HG03558 (cell line): ENCODE results near the gene KIAA1191.
"Not testable (repeated sequence)": the region's sequence is repeated elsewhere in the genome, so short reads cannot be mapped to it uniquely, and the experiment has no call there.

Experiments
- ATAC-seq: cut with Tn5 transposase; IDR thresholded peaks from one replicate; pipeline ENCODE4 v1.9.1; 2021; ENCODE audit warnings: moderate number of reproducible peaks; ENCODE audit not compliant: unreplicated experiment; ENCODE audit errors: extremely low read depth

The KIAA1191 gene, protein sequence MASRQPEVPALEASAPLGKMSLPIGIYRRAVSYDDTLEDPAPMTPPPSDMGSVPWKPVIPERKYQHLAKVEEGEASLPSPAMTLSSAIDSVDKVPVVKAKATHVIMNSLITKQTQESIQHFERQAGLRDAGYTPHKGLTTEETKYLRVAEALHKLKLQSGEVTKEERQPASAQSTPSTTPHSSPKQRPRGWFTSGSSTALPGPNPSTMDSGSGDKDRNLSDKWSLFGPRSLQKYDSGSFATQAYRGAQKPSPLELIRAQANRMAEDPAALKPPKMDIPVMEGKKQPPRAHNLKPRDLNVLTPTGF

DNA sequence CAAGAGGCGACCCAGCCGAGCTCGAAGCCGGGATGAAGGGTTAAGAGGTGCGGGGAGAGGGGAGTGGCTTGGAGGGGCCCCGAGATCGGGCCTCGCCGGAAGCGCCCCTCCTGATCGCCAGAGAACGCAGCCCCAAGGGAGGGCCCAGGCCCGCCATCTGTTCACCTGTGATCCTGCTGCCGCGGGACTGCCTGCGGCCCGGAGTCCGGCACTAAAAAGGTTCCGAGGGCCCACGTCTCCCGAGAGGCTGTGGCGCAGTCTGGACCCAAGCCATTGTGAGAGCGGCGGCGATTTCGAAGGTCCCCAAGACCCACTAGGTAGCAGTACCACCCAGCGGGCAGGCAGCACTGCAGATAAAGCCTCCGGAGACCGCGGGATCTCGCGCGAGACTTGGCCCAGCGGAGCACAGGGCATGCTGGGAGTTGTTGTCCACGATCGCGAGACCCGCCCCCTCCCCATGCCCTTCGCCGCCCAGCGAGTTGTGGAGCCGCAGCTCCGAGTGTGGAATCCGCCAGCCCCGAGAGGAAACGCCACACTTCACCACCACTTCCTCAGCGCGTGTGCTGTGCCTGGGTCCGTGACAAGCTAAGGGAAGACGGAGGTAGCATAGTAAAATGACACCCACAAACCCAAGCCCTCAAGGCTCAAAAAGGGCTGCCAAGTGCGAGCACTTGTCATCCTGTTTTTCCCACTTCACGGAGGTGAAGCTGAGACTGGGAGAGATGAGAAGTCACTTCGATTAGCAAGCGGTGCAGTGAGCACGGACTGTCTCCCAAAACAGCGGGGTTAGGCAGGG lies at the start of gene KIAA1191:
TSS of gene KIAA1191 (minus strand) at position 328 of the 796 bp plus-strand sequence. CDS start 2,256 bp downstream, outside the sequence.
- peak; percentile 68 for ATAC-seq

DNA sequence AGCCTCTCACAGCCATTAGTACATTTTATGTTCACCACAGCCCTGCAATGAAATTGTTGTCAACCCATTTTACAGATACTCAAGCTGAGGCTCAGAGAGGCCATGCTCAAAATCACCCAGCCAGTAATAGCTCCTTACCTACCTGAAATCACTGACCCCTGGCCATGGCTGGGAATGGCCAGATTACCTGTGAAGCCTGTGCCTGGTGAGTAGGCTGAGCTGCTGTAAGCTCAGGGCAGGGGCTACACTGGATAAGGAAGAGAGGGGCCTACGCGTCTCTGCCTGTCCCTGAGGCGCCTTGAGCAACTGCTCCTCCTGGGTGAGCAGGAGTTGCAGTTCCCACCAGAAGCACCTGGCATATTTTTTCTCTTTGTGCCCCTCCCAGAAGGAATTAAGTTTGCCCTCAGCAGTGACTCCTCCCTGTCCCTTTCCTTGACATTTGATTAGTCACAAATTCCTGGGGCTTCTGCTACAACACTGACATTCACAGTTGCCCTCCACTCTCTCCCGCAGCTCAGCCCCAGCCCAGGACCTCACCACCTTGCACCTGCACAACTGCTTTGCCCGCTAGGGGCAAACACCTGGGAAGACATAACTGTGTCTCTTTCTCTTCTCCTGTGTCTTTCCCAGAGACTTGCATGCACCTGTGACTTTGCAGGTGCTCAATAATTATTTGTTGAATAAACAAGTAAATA lies 49.1 kb upstream of the KIAA1191 start:
- ATAC-seq = no peak

DNA sequence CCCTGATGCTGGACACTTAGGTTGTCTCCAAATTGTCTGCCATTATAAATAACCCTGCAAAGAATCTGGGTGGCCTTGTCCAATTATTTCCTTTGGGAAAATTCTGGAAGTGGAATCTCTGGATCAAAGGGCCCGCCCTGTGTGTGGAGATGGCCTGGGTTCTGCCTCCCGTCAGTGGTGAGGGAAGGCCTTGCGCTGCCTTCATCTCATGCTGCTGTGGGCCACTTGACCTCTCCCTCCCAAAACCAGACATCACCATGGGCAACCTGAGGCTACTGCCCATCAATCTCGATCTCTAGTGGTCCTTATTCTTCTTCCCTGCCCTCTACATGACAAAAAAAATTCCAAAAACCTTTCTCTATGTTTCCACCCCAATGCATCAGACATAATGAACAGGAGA lies 48.2 kb upstream of the KIAA1191 start:
- no peak for ATAC-seq

DNA sequence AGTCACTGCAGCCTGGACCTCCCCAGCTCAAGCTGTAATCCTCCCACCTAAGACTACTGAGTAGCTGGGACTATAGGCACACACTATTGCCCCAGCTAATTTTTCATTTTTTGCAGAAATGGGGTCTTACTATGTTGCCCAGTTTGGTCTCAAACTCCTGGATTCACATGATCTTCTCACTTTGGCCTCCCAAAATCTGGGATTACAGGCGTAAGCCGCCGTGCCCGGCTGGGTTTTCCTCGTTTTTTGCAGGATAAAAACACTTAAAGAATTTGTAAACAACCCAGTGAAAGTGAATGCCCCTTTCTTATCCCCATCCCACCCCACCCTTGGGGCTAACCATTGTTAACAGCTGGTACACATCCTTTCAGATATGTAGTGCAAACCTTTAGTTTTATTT lies 47.0 kb upstream of the KIAA1191 start:
- no peak for ATAC-seq

DNA sequence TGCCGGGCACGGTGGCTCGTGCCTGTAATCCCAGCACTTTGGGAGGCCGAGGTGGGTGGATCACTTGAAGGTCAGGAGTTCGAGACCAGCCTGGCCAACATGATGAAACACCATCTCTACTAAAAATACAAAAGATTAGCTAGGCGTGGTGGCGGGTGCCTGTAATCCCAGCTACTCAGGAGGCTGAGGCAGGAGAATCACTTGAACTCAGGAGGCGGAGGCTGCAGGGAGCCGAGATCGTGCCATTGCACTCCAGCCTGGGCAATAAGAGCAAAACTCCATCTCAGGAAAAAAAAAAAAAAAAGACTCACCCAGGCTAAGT lies 46.6 kb upstream of the KIAA1191 start:
- not testable (repeated sequence) for ATAC-seq

DNA sequence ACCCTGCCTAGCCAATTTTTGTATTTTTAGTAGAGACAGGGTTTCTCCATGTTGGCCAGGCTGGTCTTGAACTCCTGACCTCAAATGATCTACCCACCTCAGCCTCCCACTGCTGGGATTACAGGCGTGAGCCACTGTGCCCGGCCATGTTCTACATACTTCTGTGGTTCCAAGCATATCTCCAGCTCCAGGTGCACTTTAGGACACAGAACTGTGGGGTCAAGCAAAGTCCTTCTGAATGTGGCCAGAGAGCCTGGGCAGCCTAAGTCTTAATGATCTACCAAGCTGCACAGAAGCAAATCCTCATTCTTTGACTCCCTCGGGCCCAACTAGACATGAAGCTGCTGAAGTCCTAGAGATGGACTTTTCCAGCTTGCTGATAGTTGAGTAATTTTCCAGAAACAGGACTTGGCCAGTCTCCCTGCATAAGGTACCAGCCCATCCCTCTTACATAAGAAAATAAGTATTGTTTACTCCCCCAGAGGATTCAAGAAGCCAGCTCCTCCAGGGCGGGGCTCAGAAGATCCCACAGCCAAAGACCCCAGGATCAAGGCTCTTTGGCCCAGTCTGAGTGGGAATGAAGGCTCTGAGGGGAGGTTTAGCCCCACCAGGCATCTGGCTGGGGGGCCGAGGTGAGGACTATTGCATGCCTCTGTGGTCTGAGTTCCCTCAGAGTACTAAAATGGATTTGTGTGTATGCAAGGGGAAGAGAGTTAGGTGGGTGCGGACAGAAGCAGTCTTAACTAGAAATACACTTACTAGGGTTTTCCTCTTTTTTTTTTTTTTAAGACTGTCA lies 46.1 kb upstream of the KIAA1191 start:
- ATAC-seq = no peak

DNA sequence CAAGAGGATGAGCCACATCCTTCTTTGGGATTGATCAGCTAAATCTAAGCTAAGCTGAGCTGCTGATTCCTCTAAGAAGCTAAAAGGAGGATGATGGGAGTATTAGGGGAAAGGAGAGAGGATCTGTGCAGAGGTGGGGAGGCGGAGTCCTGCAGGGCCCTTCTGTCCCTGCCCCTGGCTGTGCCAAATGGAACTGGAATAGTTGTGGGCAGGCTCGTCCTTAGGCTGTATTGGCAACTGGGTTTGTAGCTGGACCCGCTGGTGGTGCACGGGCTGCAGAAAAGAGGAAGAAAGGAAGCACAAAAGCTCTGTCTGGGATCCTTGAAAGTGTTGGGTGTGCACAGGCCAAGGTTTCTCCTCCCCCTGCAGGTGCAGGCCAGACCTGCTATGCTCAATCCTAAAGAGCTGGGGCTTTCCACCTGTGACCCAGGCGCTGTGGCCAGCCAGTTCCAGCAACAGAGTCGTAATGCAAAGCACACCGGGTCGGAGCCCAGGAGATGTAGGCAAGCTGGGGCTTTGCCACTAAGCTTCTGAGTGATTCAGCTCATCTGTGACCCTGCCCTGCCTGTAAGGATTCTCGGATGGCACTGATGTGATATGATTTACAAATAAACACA lies 45.0 kb upstream of the KIAA1191 start:
- no peak for ATAC-seq

DNA sequence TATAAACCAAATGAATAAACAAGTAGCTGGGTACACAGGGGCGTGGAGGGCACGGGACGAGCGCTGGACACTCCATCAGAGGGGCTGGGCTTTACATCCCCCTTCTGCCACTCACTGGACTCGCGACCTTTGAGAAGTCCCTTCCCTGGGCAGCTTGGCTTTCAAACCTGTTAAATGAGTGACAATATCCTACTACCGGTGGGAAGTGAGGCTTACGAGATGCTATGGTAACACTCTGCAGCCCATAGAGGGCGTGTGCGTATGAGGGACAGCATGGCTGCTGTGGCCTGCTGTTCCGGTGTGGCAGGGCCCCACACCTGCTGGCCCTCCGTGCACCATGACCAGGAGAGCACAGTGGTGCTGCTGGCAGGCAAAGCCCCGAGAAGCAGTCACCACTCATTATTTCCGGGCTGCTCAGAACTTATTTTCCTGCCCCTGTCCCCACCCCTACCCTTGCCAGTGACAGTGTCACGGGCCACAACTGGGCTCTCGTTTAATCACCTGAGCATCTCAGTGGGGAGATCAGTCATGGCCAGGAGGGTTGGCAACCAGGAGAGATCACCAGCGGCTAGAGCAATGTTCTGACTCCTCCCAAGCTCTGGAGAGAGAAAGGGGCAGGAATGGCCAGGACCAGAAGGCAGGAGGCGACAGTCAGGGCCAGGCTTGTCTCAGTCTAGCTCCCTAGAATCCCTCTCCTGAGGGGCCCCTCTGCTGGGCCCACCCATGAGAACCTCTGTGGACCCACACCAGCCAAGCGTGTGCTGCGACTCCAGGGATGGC lies 44.3 kb upstream of the KIAA1191 start:
- ATAC-seq = no peak

DNA sequence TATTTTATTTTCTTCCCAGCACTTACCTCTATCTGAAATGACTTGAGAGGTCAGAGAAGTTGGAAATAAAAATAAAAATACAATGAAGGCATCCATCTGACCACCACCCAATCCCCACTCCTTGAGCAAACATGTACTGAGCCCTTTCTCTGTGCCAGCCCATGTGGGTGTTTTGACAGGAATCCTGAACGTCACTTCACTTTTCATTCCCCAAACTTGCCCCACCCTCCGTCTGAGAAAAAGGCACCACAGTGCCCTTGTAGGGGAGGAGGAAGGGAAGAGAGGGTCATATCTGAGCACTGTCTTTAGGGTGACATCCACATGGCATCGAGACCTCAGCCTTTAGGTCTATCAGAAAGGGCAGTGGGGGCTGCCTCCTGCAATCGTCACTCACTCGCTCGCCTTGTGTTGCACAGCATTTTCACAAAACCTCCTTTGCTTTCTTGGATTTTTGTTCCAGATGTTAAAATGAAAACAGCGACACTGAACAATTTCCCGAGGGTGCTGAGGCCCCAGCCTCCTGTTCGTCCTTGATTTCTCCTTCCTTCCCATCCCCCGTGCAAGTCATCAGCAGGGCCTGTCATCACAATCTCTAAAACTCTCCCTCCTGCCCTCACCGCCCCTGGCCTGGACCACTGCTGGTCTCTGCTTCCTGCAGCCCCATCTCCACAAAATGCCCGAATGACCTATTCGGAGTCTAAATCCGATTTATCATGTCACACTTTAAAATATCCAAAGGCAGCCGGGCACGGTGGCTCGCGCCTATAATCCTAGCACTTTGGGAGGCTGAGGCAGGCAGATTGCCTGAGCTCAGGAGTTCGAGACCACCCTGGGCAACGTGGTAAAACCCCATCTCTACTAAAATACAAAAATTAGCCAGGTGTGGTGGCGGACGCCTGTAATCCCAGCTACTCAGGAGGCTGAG lies 40.0 kb upstream of the KIAA1191 start:
- ATAC-seq = no peak

DNA sequence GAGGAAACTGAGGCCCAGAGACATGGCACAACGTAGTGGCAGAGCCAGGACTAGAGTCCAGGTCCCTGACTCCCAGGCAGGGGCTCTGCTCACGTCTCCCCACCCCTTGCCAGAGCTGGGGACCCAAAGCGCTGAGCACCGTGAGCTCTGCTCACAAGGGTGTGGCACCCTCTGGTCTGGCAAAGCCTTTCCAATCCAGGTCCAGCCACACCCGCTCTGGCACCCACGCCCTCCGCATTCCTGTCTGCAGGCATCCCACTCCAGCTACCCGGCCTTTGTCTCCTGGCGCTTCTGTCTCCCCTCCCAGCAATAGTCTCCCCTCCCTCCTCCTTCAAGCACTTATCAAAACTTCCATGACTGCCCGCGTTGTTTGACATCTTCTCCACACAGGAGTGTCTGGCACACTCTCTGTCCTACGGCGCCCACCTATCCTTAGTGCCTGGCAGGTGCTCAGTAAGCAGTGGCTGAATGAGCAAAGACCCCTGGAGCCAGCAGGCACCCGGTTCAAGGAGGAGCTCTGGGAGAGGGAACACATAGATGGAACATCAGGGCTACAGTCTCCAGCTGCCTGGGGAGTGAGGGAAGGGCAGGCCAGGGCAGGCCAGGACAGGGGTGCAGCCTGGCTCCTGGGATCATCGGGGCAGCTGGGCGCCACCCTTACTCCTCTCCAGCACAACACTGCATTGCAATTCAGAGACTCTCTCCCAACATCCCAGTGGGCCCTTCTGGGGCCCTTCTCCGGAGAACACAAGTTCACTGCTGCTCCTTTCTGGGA lies 39.0 kb upstream of the KIAA1191 start:
- ATAC-seq = no peak

DNA sequence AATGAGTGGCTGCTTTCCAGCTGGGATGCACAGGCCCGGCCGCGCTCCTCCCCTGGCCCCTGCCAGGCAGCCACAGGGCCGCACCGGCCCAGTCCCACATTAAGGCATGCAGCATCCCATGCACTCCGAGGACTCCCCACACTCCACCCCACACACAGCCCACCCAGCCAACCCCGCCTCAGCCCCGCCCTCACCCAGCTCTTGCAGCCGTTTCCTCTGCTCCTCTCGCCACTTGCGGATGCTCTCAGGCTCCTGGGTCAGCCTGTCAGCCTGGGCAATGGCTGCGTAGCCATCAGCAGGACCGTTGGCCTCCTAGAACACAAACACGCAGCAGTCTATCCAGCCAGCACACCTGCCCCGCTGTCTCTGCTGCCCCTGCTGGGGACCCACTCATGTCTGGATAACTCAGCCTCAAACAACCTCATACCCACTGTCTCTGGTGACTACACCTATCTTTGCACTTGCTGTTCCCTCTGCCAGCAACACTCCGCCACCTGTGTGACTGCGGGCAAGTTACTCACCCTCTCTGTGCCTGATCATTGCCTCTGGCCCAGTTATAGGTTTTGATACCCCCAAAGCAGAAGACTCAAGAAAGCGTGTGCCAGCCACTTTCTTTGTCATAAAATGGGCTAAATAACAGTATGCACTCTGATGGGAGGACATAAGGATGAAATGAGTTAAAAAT lies 36.3 kb upstream of the KIAA1191 start:
- no peak for ATAC-seq

DNA sequence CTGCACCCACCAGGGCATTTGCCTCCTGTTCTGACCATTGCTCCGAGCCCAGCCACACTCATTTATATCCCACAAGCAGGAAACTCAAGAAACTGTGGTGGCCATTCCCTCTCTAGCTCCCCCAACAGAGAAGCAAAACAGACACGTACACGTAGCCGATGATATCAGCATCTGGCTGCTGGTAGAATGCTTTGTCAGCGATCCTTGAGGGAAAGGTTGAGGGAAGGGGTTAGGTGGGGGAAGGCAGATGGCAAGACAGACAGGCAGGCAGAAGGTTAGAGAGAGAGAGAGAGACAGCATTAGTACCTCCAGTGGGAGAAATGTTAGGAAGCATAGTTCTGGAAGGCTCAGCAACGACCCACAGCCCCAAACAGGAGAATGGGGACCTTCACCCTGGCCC lies 34.8 kb upstream of the KIAA1191 start:
- ATAC-seq = no peak

DNA sequence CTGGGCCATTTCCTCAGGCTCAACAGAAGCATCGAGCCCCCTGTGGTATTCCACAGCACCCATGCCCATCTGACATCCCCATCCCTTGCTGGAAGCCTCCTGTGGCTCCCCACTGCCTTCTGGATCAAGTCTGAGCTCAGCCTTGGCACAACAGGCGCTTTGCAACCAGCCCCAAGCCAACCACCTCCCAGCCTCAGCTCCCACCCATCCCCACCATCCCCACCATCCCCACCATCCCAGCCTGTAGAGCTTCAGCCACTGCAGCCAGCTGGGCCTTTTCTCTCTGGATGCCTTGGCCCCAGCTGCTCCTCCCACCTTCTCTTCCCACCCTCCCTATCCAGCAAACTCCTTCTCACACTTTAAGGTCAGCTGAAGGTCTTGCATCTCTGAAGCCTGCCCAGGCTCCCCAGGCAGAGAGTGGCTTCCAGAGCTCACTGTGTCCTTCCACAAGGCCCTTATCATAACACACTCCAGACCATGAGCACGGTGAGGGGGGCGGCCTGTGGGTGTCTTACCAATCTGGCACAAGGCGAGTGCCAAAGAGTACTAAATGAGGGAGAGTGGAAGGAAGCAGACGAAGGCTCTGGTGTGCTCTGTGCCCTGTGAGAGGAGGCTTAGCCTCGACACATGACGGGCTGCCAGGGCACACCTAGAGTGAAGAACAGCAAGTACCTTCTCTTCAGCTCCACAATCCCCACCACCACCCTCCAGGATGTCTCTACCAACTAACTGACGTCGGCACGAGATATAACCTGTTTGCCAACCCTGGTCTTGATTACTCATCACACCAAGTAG lies 33.5 kb upstream of the KIAA1191 start:
- no peak for ATAC-seq

DNA sequence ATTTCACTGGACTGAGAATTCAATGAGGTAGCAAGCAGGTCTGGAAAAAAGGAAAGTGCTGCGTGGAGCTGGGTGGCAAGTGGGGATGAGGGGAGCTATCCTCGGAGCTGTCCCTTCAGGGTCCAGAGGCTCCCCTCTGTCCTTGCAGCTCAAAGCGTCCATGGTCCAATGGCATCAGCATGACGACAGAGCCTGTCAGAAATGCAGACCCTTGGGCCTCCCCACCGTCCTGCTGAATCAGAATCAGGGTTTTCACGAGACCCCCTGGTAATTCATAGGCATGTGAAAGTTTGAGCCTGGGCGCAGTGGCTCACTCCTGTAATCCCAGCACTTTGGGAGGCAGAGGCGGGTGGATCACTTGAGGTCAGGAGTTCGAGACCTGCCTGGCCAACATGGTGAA lies 32.5 kb upstream of the KIAA1191 start:
- ATAC-seq = no peak

DNA sequence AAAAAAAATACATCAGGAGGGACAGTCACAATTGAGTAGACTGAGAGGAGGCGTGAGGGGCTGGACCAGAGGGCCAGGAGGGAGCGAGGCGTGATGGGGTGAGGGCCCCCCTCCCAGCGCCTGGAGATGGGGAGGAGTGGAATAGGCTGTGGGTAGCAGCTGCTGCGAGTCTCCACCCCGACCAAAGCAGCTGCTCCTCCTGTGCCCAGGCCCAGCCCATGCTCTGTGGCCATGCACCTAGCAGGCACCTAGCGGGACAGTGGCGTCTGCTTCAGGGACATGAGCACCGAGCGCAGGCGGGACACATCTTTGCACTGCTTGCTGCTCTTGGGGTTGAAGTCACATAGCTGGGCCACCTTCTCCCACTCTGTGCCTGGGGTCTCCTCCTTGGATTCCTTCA lies 31.0 kb upstream of the KIAA1191 start:
- ATAC-seq = no peak

DNA sequence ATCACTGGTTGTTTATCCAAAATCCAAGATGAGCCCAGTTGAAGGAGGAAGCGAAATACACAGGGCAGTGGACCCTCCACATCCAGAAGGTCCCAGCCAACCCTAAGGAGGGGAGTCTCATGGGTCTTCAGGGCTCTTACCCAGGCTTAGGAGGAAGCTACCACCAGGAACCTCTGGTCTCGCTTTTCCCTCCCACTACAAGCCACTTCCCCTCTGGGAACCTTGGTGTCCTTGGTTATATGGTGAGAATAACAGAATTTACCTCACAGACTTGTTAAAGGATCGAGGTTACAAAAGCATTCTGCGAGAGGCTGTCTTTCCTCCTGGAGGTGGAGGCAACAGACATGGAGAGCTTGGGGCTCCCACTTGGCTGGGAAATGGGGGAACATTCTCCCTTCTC lies 30.4 kb upstream of the KIAA1191 start:
- ATAC-seq = no peak
